HG03571 (cell line): ENCODE results near the gene ZBED4.
"Not testable (repeated sequence)": the region's sequence is repeated elsewhere in the genome, so short reads cannot be mapped to it uniquely, and the experiment has no call there.

ENCODE experiments used
- ATAC-seq: cut with Tn5 transposase; IDR thresholded peaks from one replicate; pipeline ENCODE4 v1.9.1; 2021; ENCODE audit not compliant: unreplicated experiment

Gene ZBED4, protein sequence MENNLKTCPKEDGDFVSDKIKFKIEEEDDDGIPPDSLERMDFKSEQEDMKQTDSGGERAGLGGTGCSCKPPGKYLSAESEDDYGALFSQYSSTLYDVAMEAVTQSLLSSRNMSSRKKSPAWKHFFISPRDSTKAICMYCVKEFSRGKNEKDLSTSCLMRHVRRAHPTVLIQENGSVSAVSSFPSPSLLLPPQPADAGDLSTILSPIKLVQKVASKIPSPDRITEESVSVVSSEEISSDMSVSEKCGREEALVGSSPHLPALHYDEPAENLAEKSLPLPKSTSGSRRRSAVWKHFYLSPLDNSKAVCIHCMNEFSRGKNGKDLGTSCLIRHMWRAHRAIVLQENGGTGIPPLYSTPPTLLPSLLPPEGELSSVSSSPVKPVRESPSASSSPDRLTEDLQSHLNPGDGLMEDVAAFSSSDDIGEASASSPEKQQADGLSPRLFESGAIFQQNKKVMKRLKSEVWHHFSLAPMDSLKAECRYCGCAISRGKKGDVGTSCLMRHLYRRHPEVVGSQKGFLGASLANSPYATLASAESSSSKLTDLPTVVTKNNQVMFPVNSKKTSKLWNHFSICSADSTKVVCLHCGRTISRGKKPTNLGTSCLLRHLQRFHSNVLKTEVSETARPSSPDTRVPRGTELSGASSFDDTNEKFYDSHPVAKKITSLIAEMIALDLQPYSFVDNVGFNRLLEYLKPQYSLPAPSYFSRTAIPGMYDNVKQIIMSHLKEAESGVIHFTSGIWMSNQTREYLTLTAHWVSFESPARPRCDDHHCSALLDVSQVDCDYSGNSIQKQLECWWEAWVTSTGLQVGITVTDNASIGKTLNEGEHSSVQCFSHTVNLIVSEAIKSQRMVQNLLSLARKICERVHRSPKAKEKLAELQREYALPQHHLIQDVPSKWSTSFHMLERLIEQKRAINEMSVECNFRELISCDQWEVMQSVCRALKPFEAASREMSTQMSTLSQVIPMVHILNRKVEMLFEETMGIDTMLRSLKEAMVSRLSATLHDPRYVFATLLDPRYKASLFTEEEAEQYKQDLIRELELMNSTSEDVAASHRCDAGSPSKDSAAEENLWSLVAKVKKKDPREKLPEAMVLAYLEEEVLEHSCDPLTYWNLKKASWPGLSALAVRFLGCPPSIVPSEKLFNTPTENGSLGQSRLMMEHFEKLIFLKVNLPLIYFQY

DNA sequence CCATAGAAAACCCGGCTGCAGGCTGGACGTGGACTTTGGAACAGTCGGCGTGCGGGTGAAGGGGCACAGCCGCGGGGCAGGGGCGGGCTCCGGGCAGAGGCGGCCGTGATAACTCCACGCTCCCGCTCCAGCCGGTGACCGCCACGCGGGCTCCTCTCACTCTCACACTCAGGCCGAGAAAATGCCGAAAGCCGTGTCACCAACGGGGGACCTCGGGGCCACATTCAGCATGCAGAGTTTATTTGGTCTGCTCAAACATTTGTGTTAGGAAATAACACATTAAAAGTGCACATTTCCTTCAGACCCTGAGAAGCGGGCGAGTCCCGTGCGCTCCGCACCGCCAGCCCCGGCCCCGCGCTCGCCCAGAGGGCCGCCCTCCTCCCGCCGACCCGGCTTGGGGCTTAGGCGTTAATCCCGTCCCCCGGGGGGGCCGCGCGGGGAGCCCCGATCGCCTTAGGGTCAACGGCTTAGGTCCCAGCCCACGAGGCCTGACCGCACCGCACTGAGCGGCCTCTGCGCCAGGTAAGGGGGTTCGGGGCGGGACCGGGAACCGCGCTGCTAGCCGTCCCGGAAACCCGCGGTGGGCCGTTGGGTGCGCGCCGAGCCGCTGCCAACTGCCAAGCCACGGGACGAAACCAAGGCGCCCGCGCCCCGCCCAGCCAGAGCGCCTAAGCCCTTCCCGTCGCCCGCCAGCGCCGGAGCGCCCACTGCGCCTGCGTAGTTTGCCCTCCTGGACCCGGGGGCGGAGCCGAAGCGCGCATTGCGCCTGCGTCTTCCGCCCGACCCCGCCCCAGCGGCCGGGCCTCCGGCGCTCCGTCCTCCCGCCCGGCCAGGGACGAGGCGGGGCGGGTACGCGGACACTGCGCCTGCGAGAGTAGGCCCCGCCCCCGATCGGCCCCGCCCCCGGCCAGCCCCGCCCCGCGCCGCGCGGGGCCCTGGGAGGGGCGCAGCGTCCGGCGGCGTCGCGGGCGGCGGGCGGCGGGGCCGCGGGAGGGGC lies at the start of gene ZBED4:
ZBED4 (plus strand) TSS at position 947 of the 997 bp plus-strand sequence. CDS start 29,819 bp downstream, outside the sequence.
- ATAC-seq = peak; percentile 72

DNA sequence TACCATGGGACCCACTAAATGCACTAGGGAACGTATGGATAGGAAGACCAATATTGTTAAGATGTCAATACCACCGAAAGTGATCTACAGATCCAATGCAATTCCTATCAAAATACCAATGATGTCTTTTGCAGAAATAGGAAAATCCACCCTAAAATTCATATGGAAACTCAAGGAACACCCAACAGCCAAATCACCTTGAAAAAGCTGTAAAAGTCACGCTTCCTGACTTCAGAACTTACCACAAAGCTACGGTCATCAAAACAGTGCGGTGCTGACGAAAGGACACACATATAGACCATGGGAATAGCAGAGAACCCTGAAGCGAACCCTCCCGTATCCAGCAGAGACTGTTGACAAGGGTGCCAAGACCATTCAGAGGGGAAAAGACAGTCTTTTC lies 46.5 kb upstream of the ZBED4 start:
- no peak for ATAC-seq

DNA sequence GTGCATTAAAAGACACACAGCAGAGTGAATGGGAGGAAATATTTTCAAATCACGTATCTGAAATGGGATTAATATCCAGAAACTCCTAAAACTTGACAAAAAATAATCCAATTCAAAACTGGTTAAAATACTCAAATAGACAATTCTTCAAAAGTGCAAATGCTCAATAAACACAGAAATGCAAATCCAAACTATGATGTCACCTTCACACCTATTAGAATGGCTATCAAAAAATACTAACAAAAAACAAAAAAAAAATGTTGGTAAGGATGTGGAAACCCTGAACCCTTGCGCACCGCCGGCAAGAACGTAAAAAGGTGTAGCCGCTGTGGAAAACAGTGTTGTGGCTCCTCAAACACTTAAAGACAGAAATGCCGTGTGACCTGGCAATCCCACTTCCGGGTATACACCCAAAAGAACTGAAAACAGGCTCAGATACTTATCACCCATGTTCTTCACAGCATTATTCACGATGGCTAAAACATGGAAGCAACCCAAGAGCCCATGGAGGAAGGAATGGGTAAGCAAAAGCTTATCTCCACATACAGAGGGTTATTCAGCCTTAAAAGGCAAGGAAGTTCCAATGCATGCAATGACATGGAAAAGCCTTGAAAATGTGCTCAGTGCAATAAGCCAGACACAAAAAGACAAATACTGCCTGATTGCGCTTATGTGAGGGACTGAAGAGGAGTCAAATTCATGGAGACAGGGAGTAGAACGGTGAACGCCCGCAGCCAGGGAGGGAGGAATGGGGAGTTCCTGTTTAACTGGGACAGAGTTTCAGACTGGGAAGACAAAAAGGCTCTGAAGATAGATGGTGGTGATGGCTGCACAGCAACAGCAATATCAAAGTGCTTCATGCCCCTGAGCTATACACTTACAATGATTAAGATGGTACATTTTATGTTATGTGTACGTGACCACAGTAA lies 45.6 kb upstream of the ZBED4 start:
- ATAC-seq = no peak

DNA sequence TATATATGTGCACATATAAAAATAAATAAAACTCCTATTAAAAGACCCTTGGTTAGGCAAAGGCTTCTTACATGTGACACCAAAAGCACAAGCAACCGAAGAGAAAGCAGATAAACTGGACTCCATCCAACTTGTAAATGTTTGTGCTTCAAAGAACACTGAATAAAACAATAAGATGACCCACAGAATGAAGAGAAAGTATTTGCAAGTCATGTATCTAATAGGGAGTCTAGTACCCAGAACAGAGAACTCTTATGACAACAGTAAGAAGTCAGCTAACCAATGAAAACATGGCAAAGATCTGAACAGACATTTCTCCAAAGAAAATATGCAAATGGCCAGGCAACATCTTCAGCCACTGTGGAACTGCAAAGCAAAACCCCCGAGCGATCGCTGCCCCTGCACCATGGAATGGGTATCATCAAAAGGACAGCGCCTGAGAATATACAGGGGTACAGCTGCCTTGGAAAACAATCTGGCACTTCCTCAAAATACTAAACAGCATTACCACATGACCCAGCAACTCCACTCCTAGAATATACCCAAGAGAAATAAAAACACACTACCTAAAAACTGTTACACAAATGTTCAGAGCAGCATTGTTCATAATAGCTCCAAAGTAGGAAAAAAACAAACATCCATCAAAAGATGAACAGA lies 43.2 kb upstream of the ZBED4 start:
- ATAC-seq = no peak

DNA sequence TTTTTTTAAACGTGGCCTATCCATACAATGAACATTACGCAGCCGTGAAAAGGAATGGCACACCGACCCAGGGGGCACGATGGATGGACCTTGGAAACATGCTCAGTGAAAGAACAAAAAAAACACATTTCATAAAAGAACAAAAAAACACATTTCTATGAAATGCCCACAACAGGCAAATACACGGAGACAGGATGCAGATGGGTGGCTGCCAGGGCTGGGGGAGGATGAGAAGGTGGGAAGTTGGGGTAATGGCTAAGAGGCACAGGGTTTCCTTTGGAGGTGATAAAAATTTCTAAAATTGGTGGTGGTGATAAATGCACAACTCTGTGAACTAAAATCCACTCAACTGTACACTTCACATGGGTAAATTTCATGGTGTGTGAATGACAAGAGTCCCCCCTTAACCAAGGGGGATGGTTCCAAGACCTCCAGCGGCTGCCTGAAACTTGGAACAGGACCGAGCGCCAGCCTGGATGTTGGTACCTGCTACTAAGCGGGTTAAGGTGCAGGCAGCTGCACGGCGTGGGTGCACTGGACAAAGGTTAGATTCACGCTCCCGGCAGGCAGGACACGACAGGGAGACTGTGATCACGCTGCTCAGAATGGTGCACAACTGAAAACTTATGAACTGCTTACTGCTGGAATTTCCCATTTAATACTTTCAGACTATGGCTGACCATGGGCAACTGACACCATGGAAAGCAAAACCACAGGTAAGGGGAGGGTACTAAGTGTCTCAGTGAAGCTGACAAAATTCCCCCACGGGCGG lies 42.4 kb upstream of the ZBED4 start:
- ATAC-seq = no peak

DNA sequence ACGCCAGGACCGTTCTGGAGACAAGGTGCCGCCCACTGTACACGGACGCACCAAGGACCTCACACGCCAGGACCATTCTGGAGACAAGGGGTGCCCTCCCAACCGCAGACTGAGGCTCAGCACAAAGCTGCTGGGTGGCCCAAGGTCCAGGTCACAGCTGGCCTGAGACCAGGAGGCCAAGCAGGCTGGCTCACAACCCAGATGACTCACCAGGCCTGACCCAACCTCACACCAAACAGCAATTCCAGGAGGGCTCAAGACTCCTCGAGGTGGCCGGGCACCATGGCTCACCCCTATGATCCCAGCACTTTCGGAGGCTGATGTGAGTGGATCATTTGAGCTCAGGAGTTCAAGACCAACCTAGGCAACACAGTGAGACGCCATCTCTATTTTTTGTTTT lies 40.8 kb upstream of the ZBED4 start:
- no peak for ATAC-seq

GRCh38 chr22:49814164-49814686 lies 39.4 kb upstream of the ZBED4 start:
- ATAC-seq = no peak

GRCh38 chr22:49814856-49815255 lies 38.8 kb upstream of the ZBED4 start:
- no peak for ATAC-seq

GRCh38 chr22:49815641-49816091 lies 38.0 kb upstream of the ZBED4 start:
- ATAC-seq = no peak

DNA sequence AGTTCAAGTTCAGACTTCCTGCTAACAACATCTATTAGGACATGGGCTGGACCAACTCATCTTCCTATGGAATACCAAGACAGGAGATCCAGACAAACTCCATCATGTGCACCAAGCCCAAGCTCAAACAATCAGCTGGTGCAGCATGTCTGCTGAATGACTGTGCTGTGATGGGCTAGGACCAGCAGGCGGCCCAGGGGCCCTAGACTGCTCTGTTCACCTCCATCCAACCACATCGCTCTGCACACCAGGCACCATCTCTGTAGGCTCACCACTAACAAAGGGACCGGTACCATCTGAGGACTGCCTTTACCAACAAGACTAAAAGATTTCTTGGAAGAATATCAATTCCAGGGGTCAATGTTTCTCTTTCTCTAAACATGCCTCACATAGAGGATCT lies 36.3 kb upstream of the ZBED4 start:
- no peak for ATAC-seq

GRCh38 chr22:49820984-49821383 lies 32.7 kb upstream of the ZBED4 start:
- no peak for ATAC-seq

DNA sequence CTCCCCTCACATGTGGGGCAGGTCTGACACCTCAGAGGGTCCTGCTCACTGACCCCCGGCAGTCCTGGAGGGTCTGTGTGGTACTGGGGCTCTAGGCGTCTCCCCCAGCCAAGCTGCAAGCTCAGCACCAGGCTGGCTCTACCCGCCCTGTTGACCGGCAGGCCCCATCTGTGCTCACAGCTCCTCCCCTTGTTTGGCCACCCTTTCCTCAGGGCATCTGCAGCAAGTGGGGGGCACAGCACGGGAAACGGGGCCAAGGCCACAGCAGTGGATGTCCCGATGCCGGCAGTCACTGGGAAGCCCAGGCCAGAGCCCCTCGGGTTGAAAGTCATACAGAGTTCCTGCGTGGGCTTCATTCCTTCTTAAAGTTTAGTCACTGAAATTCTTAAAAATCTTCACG lies 31.9 kb upstream of the ZBED4 start:
- ATAC-seq = not testable (repeated sequence)

GRCh38 chr22:49823289-49824045 lies 30.2 kb upstream of the ZBED4 start:
- ATAC-seq = no peak

GRCh38 chr22:49824185-49824925 lies 29.3 kb upstream of the ZBED4 start:
- no peak for ATAC-seq

- ATAC-seq = no peak
Measured at GRCh38 chr22:49824936-49825335, 28.7 kb upstream of the ZBED4 start.

GRCh38 chr22:49825436-49825835 lies 28.2 kb upstream of the ZBED4 start:
- ATAC-seq = no peak
